ENCODE measurements around the gene ACIN1.

The ACIN1 gene, protein sequence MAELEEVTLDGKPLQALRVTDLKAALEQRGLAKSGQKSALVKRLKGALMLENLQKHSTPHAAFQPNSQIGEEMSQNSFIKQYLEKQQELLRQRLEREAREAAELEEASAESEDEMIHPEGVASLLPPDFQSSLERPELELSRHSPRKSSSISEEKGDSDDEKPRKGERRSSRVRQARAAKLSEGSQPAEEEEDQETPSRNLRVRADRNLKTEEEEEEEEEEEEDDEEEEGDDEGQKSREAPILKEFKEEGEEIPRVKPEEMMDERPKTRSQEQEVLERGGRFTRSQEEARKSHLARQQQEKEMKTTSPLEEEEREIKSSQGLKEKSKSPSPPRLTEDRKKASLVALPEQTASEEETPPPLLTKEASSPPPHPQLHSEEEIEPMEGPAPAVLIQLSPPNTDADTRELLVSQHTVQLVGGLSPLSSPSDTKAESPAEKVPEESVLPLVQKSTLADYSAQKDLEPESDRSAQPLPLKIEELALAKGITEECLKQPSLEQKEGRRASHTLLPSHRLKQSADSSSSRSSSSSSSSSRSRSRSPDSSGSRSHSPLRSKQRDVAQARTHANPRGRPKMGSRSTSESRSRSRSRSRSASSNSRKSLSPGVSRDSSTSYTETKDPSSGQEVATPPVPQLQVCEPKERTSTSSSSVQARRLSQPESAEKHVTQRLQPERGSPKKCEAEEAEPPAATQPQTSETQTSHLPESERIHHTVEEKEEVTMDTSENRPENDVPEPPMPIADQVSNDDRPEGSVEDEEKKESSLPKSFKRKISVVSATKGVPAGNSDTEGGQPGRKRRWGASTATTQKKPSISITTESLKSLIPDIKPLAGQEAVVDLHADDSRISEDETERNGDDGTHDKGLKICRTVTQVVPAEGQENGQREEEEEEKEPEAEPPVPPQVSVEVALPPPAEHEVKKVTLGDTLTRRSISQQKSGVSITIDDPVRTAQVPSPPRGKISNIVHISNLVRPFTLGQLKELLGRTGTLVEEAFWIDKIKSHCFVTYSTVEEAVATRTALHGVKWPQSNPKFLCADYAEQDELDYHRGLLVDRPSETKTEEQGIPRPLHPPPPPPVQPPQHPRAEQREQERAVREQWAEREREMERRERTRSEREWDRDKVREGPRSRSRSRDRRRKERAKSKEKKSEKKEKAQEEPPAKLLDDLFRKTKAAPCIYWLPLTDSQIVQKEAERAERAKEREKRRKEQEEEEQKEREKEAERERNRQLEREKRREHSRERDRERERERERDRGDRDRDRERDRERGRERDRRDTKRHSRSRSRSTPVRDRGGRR

DNA sequence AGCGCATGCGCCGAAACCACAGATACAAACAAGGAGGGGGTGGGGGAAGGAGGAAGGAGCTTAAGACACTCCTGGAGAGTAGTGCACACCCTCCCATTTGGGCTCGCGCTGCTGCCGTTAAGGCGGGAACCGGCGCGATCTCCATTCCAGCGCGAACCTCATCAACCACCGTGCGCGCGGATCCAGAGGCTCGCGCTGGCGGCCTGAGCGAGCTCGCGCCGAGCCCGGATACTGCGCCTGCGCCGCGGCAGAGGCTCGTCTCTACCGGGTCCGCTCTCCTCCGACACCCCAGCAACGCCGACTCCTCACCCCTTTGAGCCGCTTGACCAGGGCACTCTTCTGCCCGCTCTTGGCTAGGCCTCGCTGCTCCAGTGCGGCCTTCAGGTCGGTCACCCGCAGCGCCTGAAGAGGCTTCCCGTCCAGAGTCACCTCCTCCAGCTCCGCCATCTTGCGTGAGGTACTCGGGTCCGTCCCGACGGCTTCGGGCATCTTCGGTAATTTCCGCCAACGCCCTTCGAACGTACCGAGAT lies at the start of gene ACIN1:
TSS of gene ACIN1 (minus strand) at position 471 of the 530 bp plus-strand sequence. CDS start at position 447, 24 bp downstream.
- no peak for DNase-seq

DNA sequence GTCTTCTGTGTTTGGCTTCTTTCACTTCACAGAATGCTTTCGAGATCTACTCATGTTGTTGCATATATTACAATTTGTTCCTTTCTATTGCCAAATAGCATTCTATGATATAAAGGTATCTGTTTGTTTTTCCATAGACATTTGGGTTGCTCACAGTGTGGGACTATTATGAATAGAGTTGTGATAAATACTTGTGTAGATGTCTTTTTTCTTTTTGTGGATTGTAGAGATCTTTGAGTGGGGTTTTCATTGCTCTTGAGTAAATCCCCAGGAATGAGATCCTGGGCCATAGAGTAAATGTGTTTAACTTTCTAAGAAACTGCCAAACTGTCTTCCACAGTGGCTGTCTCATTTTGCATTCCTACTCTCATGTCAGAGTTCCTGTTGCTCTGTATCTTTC lies 49.0 kb upstream of the ACIN1 start:
- no peak for DNase-seq

DNA sequence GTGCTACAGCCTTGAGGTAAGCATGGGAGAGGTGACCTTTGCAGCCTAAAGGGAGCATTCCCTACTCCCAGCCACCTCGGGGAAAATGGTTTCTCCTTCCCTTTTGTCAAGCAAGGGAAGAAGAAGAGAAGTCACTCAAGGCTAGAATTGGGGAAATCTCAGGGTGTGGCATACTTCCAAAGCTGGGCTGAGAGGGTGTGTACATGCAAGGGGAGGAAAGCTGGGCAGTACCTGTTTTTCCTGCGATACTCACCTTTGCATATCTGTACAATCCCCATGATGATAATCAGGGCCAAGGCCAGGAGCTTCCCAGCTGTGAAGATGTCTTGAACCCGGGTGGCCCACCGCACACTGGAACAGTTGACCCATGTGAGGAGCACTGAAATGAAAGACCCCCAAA lies 47.9 kb upstream of the ACIN1 start:
- DNase-seq: no peak

DNA sequence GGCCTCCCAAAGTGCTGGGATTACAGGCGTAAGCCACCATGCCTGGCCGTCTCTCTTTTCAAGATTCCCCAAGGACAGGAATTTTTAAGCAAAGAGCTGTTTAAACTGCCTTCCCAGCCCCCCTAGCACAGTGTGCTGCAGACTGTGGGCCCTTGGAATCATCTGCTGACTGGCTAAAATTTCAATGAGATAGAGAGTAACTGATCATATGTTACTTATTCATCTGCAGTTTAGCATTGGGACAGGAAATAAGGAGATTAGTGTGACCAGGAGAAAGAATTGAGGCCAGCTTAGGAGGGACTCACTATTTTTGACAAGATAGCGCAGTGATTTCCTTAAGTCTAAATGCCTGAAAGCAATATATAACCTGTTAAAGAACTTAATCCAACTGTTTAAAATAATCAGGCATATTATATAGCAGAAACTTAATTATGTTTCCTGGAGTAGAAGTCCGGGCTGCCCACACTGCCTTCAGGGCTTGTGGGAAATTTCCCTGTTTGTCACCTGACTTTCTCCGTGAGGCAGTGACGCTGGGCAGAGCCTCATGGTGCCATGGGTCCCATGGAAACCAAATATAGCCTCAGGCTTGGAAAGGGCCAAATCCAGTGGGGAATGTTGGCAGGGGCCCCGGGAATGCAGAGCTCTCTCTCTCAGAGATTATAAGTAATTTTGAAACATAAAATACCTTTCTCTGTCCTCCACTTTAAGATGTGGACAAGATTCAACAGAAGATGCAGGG lies 46.9 kb upstream of the ACIN1 start:
- no peak for DNase-seq

DNA sequence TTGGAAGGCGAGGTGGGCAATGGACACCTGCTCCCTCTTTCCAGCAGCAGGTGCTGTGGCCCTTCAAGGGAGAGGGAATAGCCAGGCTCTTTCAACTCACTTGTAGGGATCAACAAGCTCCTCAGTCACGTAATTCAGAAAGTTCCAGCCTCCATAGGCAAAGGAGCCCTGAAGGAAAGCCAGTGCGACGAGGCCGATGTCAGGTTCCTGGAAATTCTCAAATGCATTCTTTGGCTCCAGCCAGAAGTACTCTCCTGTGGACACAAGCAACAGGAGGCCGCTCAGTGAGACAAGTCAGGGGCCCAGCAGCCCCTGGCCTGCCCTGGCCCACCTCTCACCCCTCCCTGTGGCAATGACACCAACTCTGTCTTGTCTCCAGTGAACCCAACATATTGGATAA lies 45.4 kb upstream of the ACIN1 start:
- DNase-seq: no peak

DNA sequence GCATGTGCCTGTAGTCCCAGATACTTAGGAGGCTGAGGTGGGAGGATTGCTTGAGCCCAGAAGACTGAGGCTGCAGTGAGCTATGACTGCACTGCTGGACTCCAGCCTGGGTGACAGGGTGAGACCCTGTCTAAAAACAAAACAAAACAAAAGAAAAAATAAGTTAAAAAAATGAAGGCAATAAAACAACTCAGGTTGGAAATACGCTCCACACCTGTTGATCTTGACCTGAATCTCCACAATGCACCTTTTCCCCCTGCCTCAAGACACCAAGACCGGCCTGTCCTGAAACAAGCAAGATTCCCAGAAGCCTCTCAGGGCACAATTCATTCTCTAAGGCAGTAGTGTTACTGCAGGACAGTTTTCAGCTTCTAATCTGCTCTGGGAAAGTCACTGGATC lies 44.9 kb upstream of the ACIN1 start:
- DNase-seq: no peak

DNA sequence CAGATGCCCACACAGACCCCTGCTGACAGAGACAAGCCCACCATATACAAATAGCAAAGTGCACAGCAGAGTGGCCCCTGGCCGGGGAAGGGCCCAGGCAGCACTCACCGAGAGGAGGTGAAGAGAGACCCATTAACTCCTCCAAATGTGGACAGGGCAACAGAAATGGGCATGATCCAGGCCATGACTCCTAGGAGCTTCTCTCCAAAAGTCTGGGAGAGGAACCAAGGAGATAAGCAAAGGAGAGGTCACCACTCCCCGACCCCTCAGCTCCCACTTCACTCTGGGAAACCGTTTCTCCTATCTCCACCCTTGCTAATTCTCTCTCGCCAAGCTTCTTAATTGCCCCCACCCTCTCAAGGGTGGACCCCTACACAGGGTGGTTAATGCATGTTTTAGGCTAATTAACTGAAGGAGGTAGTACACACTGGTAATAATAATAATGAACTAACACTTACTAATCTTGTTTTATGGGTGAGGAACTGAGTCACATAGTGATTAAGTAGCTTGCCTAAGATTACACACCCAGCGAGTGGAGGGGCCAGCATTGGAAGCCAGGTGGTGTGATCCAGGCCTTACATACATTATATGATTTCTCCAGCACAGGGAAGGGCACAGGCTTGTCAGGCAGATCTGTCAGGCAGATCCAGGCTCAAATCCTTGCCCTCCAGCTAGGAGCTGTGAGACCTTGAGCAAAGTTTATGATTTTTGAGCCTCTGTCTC lies 43.0 kb upstream of the ACIN1 start:
- no peak for DNase-seq

DNA sequence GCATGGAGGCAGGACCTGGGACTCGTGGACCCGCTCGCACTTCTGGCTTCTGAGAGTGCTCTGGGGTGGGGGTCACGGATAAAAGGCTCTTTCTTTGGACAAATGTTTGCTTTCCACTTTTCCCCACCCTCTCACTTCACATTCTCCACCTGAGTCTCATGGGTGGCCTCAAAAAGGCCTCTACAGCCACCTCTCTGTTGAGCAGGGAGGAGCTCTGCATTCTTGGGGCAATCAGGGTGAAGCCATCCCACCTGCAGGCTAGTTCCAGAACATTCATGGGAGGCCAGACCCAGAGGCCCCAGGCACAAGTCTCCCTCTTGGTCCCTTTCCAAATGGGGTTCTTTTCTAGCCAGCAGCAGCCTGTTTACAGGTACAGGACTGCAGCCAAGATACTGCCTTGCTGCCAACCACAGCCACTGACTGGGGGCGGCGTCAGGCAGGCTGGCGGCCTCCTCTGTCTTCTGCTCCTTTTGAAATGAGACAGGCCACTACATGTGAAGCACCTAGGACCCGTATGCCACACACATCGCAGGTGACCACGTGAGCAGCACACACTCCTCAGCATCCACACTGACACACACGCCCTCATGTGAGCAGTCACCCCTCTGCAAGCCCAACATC lies 42.4 kb upstream of the ACIN1 start:
- DNase-seq: no peak

DNA sequence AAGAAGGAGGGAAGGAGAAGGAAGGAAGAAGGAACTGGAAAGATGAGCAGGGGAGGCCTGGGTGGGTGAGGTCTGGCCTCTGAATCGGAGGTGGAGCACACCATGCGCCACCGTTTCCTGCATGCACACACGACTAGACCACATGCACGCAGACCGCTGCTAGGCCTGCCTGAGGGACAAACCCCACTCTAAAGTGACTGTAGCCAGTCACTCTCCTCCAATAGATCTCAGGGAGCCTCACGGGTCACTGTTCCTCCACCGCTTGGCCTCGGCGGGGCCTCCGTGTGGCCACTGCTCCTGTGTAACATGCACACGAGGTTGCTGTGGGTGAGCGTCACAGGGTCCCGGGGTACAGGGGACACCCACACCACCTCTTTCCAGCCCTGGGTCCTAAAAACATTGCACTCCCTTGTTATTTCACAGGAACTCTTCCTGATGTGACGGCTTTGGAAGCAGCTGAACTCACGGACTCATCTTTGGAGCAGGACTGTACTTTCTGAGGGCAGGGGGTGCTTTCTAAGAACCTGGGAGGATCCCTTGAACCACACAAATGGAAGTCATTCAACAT lies 41.7 kb upstream of the ACIN1 start:
- DNase-seq: no peak

DNA sequence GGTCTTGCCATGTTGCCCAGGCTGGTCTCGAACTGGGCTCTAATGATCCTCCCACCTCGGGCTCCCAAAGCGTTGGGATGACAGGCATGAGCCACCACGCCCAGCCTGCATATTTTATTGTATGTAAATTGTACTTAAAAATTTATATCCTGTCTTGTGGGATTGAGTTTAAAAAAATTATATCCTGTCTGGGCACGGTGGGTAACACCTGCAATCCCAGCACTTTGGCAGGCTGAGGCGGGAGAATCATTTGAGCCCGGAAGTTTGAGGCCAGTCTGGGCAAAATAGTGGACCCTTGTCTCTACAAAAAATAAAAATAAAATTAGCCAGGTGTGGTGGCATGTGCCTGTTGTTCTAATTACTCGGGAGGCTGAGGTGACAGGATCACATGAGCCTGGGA lies 38.0 kb upstream of the ACIN1 start:
- DNase-seq: no peak

DNA sequence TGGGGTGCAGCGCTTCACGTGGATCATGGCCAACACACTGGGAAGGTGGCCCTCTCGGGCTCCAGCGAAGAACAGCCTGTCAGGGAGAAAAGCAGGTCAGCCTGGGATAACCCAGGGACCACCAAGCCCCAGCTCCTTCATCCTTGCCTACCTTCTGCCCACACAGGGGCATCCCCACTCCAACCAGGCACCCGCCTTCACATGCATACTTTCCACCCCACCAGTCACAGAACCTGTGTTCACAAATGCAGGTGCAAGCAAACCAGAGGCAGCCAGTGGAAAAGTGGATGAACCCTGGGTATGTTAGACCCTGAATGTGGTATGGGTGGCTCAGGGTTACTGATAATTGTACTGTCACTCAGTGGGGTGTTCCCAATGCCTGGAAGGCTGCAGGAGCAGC lies 36.5 kb upstream of the ACIN1 start:
- DNase-seq: no peak

DNA sequence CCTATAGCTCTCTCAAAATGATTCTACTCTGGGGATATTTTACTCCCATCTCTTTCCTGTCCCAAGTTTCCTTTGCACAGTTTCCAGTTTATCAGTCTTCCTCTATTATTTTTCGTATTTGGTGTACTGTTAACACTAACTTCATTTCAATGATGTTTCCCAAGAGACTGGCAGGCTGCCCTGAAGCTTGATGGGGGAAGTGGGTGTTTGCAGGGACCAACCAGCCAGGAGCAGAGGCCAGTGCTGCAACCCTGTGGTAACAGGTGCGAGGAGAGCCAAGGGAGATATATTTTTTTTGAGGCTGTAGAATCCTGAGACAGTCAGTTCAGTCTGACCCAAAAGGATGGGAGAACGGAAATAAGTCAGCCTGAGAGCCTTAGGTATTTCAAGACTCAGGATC lies 35.9 kb upstream of the ACIN1 start:
- no peak for DNase-seq

DNA sequence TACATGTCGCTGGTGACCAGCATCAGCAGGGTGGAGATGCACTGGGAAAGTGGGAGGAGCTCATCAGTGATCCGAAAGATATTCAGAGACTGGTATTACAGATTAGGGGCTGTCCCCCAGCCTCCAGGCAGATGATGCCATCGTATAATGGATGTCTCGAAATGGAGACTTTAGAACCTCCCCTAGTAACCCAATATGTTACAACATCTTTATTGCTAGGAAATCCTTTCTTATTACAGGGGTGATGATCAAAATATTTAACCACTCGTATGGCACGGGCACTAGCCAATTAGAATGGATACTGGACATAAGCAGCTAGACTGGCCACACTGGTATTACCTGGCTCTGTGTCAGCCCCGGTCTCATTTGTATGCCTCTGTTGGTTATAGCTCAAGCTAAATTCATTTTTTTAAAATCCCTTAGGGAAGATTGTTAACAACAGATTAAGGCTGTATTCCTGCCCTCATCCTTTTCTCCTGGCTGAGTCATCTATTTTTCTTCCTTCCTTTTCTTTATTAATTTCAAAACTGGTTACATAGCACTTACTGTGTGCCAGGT lies 34.9 kb upstream of the ACIN1 start:
- no peak for DNase-seq

DNA sequence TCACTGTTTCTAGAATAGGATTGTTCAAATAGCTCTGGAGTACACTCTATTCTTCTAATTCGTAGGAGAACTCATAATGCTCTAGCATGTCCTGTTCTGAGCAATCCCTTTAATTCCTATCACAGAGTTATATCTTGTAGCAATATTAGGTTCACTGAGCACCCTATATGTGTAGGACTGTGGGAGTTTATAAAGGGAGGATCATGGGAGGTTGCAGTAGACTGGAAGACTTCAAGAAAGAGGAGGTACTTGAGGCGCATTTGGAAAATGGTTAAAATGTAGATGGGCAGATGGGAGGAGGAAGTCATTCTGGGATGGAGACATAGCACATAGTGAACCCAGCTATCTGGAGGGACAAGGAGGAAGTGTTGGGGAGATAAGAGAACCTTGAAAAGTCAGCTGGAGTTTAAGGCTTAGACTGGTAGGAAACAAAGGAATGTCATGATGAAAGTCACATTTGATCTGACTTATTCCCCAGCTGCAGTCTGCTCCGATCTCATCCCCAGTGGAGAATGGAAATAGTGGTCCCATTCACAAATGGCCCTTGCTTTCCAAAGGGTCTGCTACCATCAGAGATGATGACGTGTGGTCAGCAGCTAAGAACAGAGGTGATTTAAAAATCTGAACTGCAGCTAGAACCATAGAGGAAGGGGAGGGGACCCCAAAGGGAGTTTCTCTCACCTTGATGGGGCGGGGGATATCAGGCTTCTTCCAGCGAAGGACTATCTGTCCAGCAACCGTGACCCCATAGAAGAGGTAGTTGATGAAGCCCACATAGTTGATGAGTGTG lies 34.2 kb upstream of the ACIN1 start:
- no peak for DNase-seq

DNA sequence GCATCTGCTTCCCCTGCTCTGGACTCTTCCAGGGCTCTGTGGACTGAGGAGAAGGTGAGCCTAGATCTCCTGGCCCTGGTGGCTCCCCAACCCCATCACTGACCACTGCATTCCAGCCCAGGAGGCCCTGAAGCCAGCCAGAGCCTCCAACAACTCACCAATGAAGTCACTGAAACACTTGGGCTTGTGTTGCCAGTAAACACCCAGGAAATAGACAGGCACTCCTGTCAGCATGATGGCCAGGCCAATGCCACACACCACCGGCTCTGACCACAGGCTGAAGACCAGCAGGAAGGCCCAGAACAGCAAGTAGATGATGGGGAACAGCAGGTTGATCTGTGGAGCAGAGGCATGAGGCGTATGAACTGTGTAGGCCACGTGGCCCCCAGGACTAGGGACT lies 32.9 kb upstream of the ACIN1 start:
- no peak for DNase-seq

DNA sequence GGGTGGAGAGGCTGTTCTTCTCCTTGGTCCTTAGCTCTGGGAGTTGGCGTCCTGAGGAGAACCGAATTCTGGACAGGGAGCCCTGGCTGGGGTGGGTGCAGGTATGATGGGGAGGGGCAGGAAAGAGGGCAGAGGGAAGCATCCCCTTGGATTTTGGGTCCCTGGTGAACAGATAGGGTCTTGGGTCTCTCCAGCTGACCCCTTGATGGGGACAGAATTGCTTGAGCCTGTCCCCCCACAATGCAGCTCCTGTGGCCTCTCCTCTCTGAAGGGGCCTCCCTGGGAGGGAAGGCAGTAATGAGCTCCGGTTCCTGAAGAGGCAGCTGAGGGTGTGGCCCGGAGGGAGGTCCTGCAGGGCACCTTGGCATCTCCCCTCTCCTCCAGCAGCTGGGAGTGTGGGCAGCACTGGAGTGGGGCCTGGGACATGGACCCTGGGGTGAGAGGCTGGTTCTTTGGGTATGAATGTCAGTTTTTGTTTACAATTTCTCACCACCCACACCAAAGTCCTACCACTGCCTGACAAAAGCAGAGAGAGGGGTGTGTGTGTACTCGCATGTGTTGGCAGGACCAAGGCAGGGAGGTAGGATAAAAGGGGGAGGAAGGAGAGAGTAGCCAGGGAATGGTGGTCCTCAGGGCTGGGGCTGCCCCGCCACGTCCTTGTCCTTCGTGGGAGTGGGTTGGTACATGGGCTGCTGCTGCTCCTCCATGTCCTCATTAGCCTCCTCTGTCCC lies 31.8 kb upstream of the ACIN1 start:
- DNase-seq: no peak

DNA sequence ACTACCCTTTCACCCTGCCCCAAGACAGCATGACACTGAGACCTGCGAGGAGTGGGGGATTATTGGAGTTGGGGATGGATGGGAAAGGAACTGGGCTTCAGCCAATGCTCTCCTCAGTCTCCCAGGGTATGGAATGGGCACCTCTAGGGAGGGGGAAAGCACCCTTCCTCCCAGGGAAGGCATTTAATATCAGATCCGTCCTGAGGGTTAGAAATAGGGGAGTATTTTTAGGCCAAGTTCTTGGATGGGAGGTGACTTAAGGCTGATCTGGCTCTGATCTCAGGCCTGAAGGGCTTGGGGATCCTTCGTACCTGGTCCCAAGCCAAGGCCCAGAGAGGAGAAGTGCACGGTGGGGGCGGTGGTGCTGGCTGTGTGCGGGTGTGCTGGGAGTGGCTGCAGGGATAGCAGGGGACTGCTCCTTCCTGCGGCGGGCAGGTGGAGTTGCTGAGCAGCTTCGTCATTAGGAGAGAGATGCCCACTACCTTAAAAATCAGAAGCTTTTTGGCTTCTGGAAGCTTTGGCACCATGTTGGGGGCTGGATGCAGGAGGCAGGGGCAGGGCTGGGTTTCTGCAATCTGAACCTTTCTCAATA lies 31.1 kb upstream of the ACIN1 start:
- no peak for DNase-seq

DNA sequence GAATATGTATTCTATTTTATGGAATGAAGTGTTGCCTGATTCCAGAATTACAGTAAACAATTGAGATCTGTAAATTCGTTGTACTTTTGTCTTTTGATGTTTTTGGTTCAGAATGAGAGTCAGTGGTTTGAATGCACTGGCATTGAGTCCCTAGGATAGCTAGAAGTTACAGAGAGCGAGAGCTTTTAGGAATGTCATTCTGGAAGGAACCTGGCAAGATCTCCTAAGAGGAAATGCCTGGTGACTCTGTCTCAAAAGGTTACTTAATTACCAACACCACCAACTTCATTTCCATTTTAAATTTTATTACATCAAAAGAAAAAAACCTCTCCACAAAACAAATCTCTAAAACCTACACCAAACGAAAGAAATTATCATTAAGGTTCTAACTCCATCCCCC lies 30.1 kb upstream of the ACIN1 start:
- no peak for DNase-seq
